Neutrophil (primary cell): Measurements from ENCODE around the gene TPT1.

ENCODE experiments used
- H3K27ac ChIP-seq: fragments of 200-600 bp; sonication (generic); 2 replicates; pipeline ENCODE4 v1.5.1; 2016; ENCODE audit warnings: mild to moderate bottlenecking, moderate library complexity
- H3K27me3 ChIP-seq: fragments of 200-600 bp; sonication (generic); 2 replicates; pipeline ENCODE4 v1.6.0; 2016; ENCODE audit warnings: mild to moderate bottlenecking
- H3K36me3 ChIP-seq: fragments of 200-600 bp; sonication (generic); 2 replicates; pipeline ENCODE4 v1.5.1; 2017
- H3K4me1 ChIP-seq, 2 experiments: fragments of 200-600 bp in 1 of 2; sonication (generic) in 1 of 2; 1 replicate in 1 of 2; 2 replicates in 1 of 2; pipeline versions ENCODE4 v1.5.1 to v1.6.1; 2013 to 2016; ENCODE audit warnings: low read depth in 1 of 2, low read length in 1 of 2, mild to moderate bottlenecking in 1 of 2, moderate library complexity in 1 of 2; ENCODE audit not compliant: control insufficient read depth in 1 of 2, insufficient read depth in 1 of 2
- H3K4me3 ChIP-seq, 2 experiments: fragments of 200-600 bp in 1 of 2; sonication (generic) in 1 of 2; 1 replicate in 1 of 2; 2 replicates in 1 of 2; pipeline ENCODE4 v1.5.1; 2013 to 2016; ENCODE audit warnings: low read depth in 1 of 2, low read length in 1 of 2, mild to moderate bottlenecking in 1 of 2, moderate library complexity in 1 of 2
- H3K9me3 ChIP-seq: fragments of 200-600 bp; sonication (generic); 2 replicates; pipeline ENCODE4 v1.5.1; 2016
- CTCF ChIP-seq: fragments of 200-600 bp; sonication (generic); IDR thresholded peaks from 2 replicates; pipeline ENCODE4 v1.5.1; 2016; ENCODE audit warnings: antibody characterized with exemption

The TPT1 gene

GRCh38 chr13:45339399-45339798, 1.6 kb downstream of the TPT1 start:
- Histone ChIP-seq H3K4me3 (peak overlapping the region; percentile 77 to 92), H3K4me1 (peaks cover 71 to 74% of the 10 kb centered on the region in 2 experiments), H3K36me3 (peaks cover 60% of the 10 kb centered on the region), H3K27me3 (no peaks in the 10 kb centered on the region), H3K27ac (peak overlapping the region; percentile 97), H3K9me3 (no peaks in the 10 kb centered on the region)
- no peak for TF ChIP-seq CTCF

- TF ChIP-seq CTCF = no peak
- peak overlapping the region; percentile 77 for H3K27ac ChIP-seq
- no peaks in the 10 kb centered on the region for H3K27me3 ChIP-seq
- H3K4me1 ChIP-seq = peaks cover 87 to 89% of the 10 kb centered on the region in 2 experiments
- H3K4me3 ChIP-seq = no peak overlapping the region
- peaks cover 57% of the 10 kb centered on the region for H3K36me3 ChIP-seq
- H3K9me3 ChIP-seq = no peaks in the 10 kb centered on the region
Measured at GRCh38 chr13:45337803-45338202, 3.2 kb downstream of the TPT1 start.

GRCh38 chr13:45337395-45337794, 3.6 kb downstream of the TPT1 start:
- Histone ChIP-seq H3K27ac (peak overlapping the region; percentile 77), H3K9me3 (no peaks in the 10 kb centered on the region), H3K27me3 (no peaks in the 10 kb centered on the region), H3K36me3 (peaks cover 57% of the 10 kb centered on the region), H3K4me1 (peaks cover 89 to 91% of the 10 kb centered on the region in 2 experiments), H3K4me3 (no peak overlapping the region)
- no peak for TF ChIP-seq CTCF

- no peaks in the 10 kb centered on the region for H3K27me3 ChIP-seq
- TF ChIP-seq CTCF = no peak
- peak overlapping the region; percentile 77 for H3K27ac ChIP-seq
- peaks cover 57% of the 10 kb centered on the region for H3K36me3 ChIP-seq
- no peak overlapping the region for H3K4me3 ChIP-seq
- H3K4me1 ChIP-seq = peaks cover 92 to 94% of the 10 kb centered on the region in 2 experiments
- H3K9me3 ChIP-seq = no peaks in the 10 kb centered on the region
Measured at GRCh38 chr13:45336025-45336800, 4.8 kb downstream of the TPT1 start.

GRCh38 chr13:45335397-45336024, 5.5 kb downstream of the TPT1 start:
- H3K4me3 ChIP-seq = no peak overlapping the region
- no peaks in the 10 kb centered on the region for H3K27me3 ChIP-seq
- H3K36me3 ChIP-seq = peaks cover 53% of the 10 kb centered on the region
- no peak for TF ChIP-seq CTCF
- H3K4me1 ChIP-seq = peaks cover 99 to 100% of the 10 kb centered on the region in 2 experiments
- peak overlapping the region; percentile 77 for H3K27ac ChIP-seq
- no peaks in the 10 kb centered on the region for H3K9me3 ChIP-seq
